Ascending aorta (tissue), 2 donors: Measurements from ENCODE around the gene NUP214. TPM values are rescaled to one million over a fixed set of nuclear protein-coding genes. Genes with fewer than 3 reads are reported as not detected.

Source experiments
- DNase-seq, 2 donors: peaks; one replicate each; pipeline ENCODE4 v3.0.0-alpha.2; 2019; ENCODE audit warnings: low spot score in 2 of 2
- H3K27ac ChIP-seq, 2 donors: fragments of 200-600 bp; sonication (generic); one replicate each; pipeline ENCODE4 v1.5.1; 2016 to 2017; ENCODE audit warnings: mild to moderate bottlenecking in 1 of 2
- H3K27me3 ChIP-seq: fragments of 200-600 bp; sonication (generic); one replicate; pipeline ENCODE4 v1.5.1; 2017
- H3K36me3 ChIP-seq, 2 donors: fragments of 200-600 bp; sonication (generic); one replicate each; pipeline ENCODE4 v1.5.1; 2016
- H3K4me1 ChIP-seq, 2 donors: fragments of 200-600 bp; sonication (generic); one replicate each; pipeline ENCODE4 v1.5.1; 2016 to 2017; ENCODE audit warnings: mild to moderate bottlenecking in 1 of 2
- H3K4me3 ChIP-seq, 2 donors: fragments of 200-600 bp; sonication (generic); one replicate each; pipeline ENCODE4 v1.5.1; 2016 to 2017; ENCODE audit warnings: mild to moderate bottlenecking in 1 of 2
- H3K9me3 ChIP-seq, 2 donors: fragments of 200-600 bp; sonication (generic); one replicate each; pipeline ENCODE4 v1.5.1; 2016
- intact Hi-C: fragments of 100-400 bp; cut with DNase I; formaldehyde crosslinking; loops from one replicate; pipeline ENCODE4 v1.15.1; 2023
- total RNA-seq: library from RNA; depleted of rRNA; stranded (reverse); fragments of >200 nt; gene quantifications from one replicate; pipeline ENCODE4 v1.1.0, GENCODE V29; 2016
- TF ChIP-seq, protein P1 (sequence below), 3 experiments: fragments of 200-600 bp in 2 of 3; fragments of 450-650 bp in 1 of 3; sonication (generic) in 2 of 3; IDR thresholded peaks; one replicate each; pipeline ENCODE4 v1.5.1; 2016 to 2019; ENCODE audit warnings: antibody characterized with exemption in 3 of 3, mild to moderate bottlenecking in 1 of 3, moderate library complexity in 1 of 3

NUP214 gene
- total RNA-seq, 1 donor from 2014 or later, result 234 TPM

DNA sequence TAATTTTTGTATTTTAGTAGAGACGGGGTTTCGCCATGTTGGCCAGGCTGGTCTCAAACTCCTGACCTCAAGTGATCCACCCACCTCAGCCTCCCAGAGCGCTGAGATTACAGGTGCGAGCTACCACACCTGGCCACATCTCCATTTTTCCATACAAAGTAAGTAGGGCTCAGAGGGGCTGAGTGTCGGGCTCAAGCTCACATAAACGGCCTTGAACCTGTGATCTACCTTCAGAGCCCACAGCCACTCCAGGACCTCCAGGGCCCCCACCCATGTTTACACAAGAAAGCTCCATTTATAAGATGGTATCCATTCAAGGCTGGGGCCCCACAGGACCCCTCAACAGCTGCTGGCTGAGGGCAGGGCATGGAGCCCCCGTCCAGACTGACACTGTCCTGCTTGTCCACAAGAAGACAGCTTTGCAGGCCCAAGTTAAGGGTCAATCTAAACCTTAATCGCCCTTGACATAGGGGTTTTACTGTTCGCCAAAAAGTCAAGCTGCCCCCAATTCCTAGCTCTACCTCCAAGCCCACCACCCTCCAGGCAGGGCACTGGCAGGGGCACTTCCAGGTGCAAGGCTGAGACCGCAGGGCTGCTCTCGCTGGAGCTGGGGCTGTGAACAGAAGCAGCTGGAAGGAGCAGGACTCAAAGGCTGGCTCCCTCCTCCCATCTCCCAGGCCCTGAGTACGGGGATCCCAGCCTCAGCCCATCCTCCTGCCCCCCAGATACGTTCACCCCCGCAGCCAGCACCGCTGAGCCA is 132.1 kb downstream of the NUP214 start:
- TF ChIP-seq, protein P1, sequence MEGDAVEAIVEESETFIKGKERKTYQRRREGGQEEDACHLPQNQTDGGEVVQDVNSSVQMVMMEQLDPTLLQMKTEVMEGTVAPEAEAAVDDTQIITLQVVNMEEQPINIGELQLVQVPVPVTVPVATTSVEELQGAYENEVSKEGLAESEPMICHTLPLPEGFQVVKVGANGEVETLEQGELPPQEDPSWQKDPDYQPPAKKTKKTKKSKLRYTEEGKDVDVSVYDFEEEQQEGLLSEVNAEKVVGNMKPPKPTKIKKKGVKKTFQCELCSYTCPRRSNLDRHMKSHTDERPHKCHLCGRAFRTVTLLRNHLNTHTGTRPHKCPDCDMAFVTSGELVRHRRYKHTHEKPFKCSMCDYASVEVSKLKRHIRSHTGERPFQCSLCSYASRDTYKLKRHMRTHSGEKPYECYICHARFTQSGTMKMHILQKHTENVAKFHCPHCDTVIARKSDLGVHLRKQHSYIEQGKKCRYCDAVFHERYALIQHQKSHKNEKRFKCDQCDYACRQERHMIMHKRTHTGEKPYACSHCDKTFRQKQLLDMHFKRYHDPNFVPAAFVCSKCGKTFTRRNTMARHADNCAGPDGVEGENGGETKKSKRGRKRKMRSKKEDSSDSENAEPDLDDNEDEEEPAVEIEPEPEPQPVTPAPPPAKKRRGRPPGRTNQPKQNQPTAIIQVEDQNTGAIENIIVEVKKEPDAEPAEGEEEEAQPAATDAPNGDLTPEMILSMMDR (IDR thresholded peaks at IDR 0.05), result no peak
- Histone ChIP-seq H3K9me3 (no peaks in the 10 kb centered on the region), H3K27me3 (no peaks in the 10 kb centered on the region), H3K4me1 (no peaks in the 10 kb centered on the region), H3K27ac (no peak overlapping the region), H3K4me3 (no peak overlapping the region), H3K36me3 (peaks cover 0 to 5% of the 10 kb centered on the region in 2 donors)
- intact Hi-C loops, result no loop called here
- DNase-seq, result no peak

GRCh38 chr9:131258186-131258585 is 132.8 kb downstream of the NUP214 start:
- Histone ChIP-seq H3K9me3 (no peaks in the 10 kb centered on the region), H3K27ac (no peak overlapping the region), H3K4me1 (no peaks in the 10 kb centered on the region), H3K27me3 (no peaks in the 10 kb centered on the region), H3K4me3 (no peak overlapping the region), H3K36me3 (peaks cover 0 to 5% of the 10 kb centered on the region in 2 donors)
- intact Hi-C loops, result no loop called here
- TF ChIP-seq, protein P1 (IDR thresholded peaks at IDR 0.05), result no peak
- DNase-seq, result no peak

DNA sequence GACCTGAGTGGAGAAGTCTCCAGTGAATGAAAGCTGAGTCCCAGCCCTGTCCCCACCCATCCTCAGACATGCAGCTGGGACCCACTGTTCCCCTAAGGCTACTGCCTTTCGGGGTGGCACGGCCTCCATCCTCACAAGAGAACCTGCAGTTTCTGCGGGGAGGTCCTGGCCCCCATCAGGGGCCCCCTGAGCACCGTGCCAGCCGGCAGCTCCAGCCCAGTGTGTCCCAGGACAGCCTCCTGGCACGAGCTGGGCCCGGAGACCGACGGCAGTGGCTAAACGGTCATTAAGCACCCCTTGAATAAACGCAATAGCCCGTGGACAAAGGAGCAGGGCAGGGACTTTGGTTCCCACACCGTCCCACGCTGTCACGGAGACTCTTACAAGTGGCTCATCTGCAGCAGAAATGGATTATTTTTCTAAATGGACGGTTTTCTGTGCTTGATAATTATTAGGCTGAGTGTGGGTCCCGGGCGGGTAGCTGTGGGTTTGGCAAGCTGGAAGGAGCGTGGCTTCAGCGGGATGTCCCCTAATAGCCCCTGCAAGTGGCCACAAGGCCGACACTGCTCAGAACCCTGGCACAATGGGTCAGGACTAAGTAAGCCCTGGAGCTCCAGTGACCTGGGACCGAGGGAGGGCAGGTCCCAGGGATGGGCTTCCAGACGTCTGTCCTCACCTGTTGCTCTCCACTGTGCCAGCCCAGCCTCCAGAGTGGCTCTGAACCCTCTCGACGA is 133.5 kb downstream of the NUP214 start:
- Histone ChIP-seq H3K27me3 (no peaks in the 10 kb centered on the region), H3K9me3 (no peaks in the 10 kb centered on the region), H3K27ac (no peak overlapping the region), H3K36me3 (peaks cover 0 to 5% of the 10 kb centered on the region in 2 donors), H3K4me1 (no peaks in the 10 kb centered on the region), H3K4me3 (no peak overlapping the region)
- DNase-seq, result no peak
- intact Hi-C loops, result no loop called here
- TF ChIP-seq, protein P1 (IDR thresholded peaks at IDR 0.05), result no peak

- no peak for DNase-seq
- H3K9me3 ChIP-seq, result no peaks in the 10 kb centered on the region
- no peak overlapping the region for H3K4me3 ChIP-seq
- no peaks in the 10 kb centered on the region for H3K4me1 ChIP-seq
- H3K27me3 ChIP-seq, result no peaks in the 10 kb centered on the region
- intact Hi-C loops, result no loop called here
- no peak overlapping the region for H3K27ac ChIP-seq
- TF ChIP-seq, protein P1 (IDR thresholded peaks at IDR 0.05), result no peak
- peaks cover 0 to 5% of the 10 kb centered on the region in 2 donors for H3K36me3 ChIP-seq
Observed at GRCh38 chr9:131259432-131259898, 134.1 kb downstream of the NUP214 start.

GRCh38 chr9:131259916-131260597 is 134.7 kb downstream of the NUP214 start:
- peaks cover 0 to 5% of the 10 kb centered on the region in 2 donors for H3K36me3 ChIP-seq
- no peaks in the 10 kb centered on the region for H3K27me3 ChIP-seq
- TF ChIP-seq, protein P1 (IDR thresholded peaks at IDR 0.05), result no peak
- intact Hi-C loops, result no loop called here
- no peak for DNase-seq
- no peak overlapping the region for H3K4me3 ChIP-seq
- no peak overlapping the region for H3K27ac ChIP-seq
- no peaks in the 10 kb centered on the region for H3K4me1 ChIP-seq
- no peaks in the 10 kb centered on the region for H3K9me3 ChIP-seq
